ENCODE data around the gene RPAP2.
A peak's percentile ranks its signal among the peaks of the same experiment; 100 is the strongest.

- no peak for TF ChIP-seq EZH2 (IDR thresholded peaks at IDR 0.05; ENCODE audit: borderline replicate concordance, low read length)
- peak; percentile 74 for TF ChIP-seq CTCF (IDR thresholded peaks at IDR 0.05; ENCODE audit: low read length)
Measured at GRCh38 chr1:92291372-92291999, 7.4 kb upstream of the RPAP2 start.
